NCI-H1105 (cell line): ENCODE results near the gene SLC16A4.

Experiments used
- DNase-seq: peaks from one replicate; lab custom pipeline; 2025; lab: John Stamatoyannopoulos, UW

The SLC16A4 gene

GRCh38 chr1:110356379-110356778 lies 34.4 kb downstream of the SLC16A4 start:
- DNase-seq = no peak

GRCh38 chr1:110355321-110355720 lies 35.5 kb downstream of the SLC16A4 start:
- DNase-seq = no peak

GRCh38 chr1:110350360-110350759 lies 40.5 kb downstream of the SLC16A4 start:
- DNase-seq = no peak

- no peak for DNase-seq
Measured at GRCh38 chr1:110348771-110349170, 42.1 kb downstream of the SLC16A4 start.

- no peak for DNase-seq
Measured at GRCh38 chr1:110348050-110348449, 42.8 kb downstream of the SLC16A4 start.

GRCh38 chr1:110347182-110347893 lies 43.5 kb downstream of the SLC16A4 start:
- DNase-seq = no peak

- no peak for DNase-seq
Measured at GRCh38 chr1:110346690-110347089, 44.1 kb downstream of the SLC16A4 start.

- DNase-seq = no peak
Measured at GRCh38 chr1:110345480-110345879, 45.3 kb downstream of the SLC16A4 start.

- DNase-seq = no peak
Measured at GRCh38 chr1:110344152-110344551, 46.7 kb downstream of the SLC16A4 start.

- no peak for DNase-seq
Measured at GRCh38 chr1:110343249-110343648, 47.6 kb downstream of the SLC16A4 start.

- DNase-seq = no peak
Measured at GRCh38 chr1:110341872-110342331, 48.9 kb downstream of the SLC16A4 start.

GRCh38 chr1:110341146-110341871 lies 49.5 kb downstream of the SLC16A4 start:
- no peak for DNase-seq

GRCh38 chr1:110340207-110340468 lies 50.7 kb downstream of the SLC16A4 start:
- no peak for DNase-seq

- DNase-seq = peak; percentile 13
Measured at GRCh38 chr1:110339407-110340206, 51.2 kb downstream of the SLC16A4 start.

GRCh38 chr1:110338886-110339406 lies 51.9 kb downstream of the SLC16A4 start, which contains the start of gene RBM15:
Gene RBM15 (plus strand): TSS chr1:110339377. CDS start chr1:110339406, 29 bp downstream.
- peak; percentile 100 for DNase-seq

GRCh38 chr1:110338309-110338885 lies 52.4 kb downstream of the SLC16A4 start:
- peak; percentile 87 for DNase-seq

- peak; percentile 24 for DNase-seq
Measured at GRCh38 chr1:110337704-110338308, 53.0 kb downstream of the SLC16A4 start.

- DNase-seq = peak; percentile 25
Measured at GRCh38 chr1:110336300-110337039, 54.4 kb downstream of the SLC16A4 start.

- no peak for DNase-seq
Measured at GRCh38 chr1:110335265-110335664, 55.6 kb downstream of the SLC16A4 start.

GRCh38 chr1:110328700-110329099 lies 62.1 kb downstream of the SLC16A4 start:
- no peak for DNase-seq

- no peak for DNase-seq
Measured at GRCh38 chr1:110328274-110328673, 62.6 kb downstream of the SLC16A4 start.
